Activated CD4-positive, CD25-positive, alpha-beta regulatory T cell treated with anti-CD3 and anti-CD28 coated beads, Interleukin-2, amount 50 U/mL, for 72 hours (primary cell): Measurements from ENCODE around the gene STRBP.
"Not testable (repeated sequence)": the region's sequence is repeated elsewhere in the genome, so short reads cannot be mapped to it uniquely, and the experiment has no call there.

Experiments used
- DNase-seq: peaks from one replicate; pipeline ENCODE4 v3.0.0; 2021

The STRBP gene

GRCh38 chr9:123268465-123269259 is at the start of gene STRBP:
Gene STRBP (minus strand): TSS chr9:123268586. CDS start chr9:123184134, 84,452 bp downstream.
- peak; percentile 95 for DNase-seq

- DNase-seq = no peak
These were observed 47.8 kb upstream of the STRBP start for GRCh38 chr9:123316053-123316718.

- no peak for DNase-seq
These were observed 47.2 kb upstream of the STRBP start for GRCh38 chr9:123315635-123316034.

- no peak for DNase-seq
These were observed 46.2 kb upstream of the STRBP start for GRCh38 chr9:123314617-123315016.

- no peak for DNase-seq
These were observed 44.0 kb upstream of the STRBP start for GRCh38 chr9:123312306-123312877.

- no peak for DNase-seq
These were observed 42.9 kb upstream of the STRBP start for GRCh38 chr9:123311250-123311752.

GRCh38 chr9:123310551-123311249 is 42.3 kb upstream of the STRBP start:
- no peak for DNase-seq

GRCh38 chr9:123309611-123310010 is 41.2 kb upstream of the STRBP start:
- no peak for DNase-seq

GRCh38 chr9:123305879-123306278 is 37.5 kb upstream of the STRBP start:
- DNase-seq = no peak

GRCh38 chr9:123304340-123304691 is 35.9 kb upstream of the STRBP start:
- no peak for DNase-seq

GRCh38 chr9:123302348-123303214 is 34.2 kb upstream of the STRBP start:
- DNase-seq = no peak

- DNase-seq = not testable (repeated sequence)
These were observed 33.5 kb upstream of the STRBP start for GRCh38 chr9:123301936-123302335.

GRCh38 chr9:123300554-123300953 is 32.2 kb upstream of the STRBP start:
- DNase-seq = no peak

GRCh38 chr9:123299558-123300126 is 31.3 kb upstream of the STRBP start:
- DNase-seq = no peak

GRCh38 chr9:123296174-123296573 is 27.8 kb upstream of the STRBP start:
- DNase-seq = no peak

- DNase-seq = no peak
These were observed 23.4 kb upstream of the STRBP start for GRCh38 chr9:123291736-123292135.

GRCh38 chr9:123290764-123291163 is 22.4 kb upstream of the STRBP start:
- no peak for DNase-seq

- DNase-seq = no peak
These were observed 19.3 kb upstream of the STRBP start for GRCh38 chr9:123287639-123288038.

GRCh38 chr9:123286324-123286723 is 17.9 kb upstream of the STRBP start:
- no peak for DNase-seq

GRCh38 chr9:123284656-123285055 is 16.3 kb upstream of the STRBP start:
- no peak for DNase-seq

GRCh38 chr9:123283455-123283854 is 15.1 kb upstream of the STRBP start:
- no peak for DNase-seq

GRCh38 chr9:123283048-123283408 is 14.6 kb upstream of the STRBP start:
- no peak for DNase-seq
